Measurements from ENCODE around the gene ATP6V1E1.

- TF ChIP-seq EZH2phosphoT487 (IDR thresholded peaks at IDR 0.05; ENCODE audit: borderline replicate concordance) = no peak
- TF ChIP-seq, protein P1, sequence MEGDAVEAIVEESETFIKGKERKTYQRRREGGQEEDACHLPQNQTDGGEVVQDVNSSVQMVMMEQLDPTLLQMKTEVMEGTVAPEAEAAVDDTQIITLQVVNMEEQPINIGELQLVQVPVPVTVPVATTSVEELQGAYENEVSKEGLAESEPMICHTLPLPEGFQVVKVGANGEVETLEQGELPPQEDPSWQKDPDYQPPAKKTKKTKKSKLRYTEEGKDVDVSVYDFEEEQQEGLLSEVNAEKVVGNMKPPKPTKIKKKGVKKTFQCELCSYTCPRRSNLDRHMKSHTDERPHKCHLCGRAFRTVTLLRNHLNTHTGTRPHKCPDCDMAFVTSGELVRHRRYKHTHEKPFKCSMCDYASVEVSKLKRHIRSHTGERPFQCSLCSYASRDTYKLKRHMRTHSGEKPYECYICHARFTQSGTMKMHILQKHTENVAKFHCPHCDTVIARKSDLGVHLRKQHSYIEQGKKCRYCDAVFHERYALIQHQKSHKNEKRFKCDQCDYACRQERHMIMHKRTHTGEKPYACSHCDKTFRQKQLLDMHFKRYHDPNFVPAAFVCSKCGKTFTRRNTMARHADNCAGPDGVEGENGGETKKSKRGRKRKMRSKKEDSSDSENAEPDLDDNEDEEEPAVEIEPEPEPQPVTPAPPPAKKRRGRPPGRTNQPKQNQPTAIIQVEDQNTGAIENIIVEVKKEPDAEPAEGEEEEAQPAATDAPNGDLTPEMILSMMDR (conservative IDR thresholded peaks at IDR 0.05; ENCODE audit: low read length) = no peak
Measured at GRCh38 chr22:17581631-17582030, 46.9 kb downstream of the ATP6V1E1 start.

Measured in Loucy (cell line).